GM12878 (cell line): Measurements from ENCODE around the gene TIMP2. TPM values are rescaled to one million over a fixed set of nuclear protein-coding genes. Genes with fewer than 3 reads are reported as not detected.

Source experiments
- ATAC-seq: fragments of 200-7000 bp; cut with Tn5 transposase; 3 replicates; pipeline ENCODE4 v1.9.1; 2020; ENCODE audit warnings: mild to moderate bottlenecking, moderate library complexity
- BruUV-seq: library from RNA; stranded (reverse); fragments of 400-500 nt; replicated peaks from 2 replicates; lab custom pipeline; 2021; lab: Mats Ljungman, UMichigan
- CTCF ChIA-PET: fragments of 300-600 bp; sonication (Branson Sonifier 250); formaldehyde crosslinking; extraction: SDS; loops from one replicate; lab custom pipeline; 2021; ENCODE audit warnings: inconsistent platforms; lab: Yijun Ruan, JAX
- POLR2A ChIA-PET: fragments of 350-600 bp; formaldehyde crosslinking; extraction: SDS; loops from one replicate; lab custom pipeline; 2021; ENCODE audit warnings: inconsistent platforms; lab: Charles Lee
- RAD21 ChIA-PET: fragments of 300-600 bp; sonication (Branson Sonifier 250); formaldehyde crosslinking; loops from one replicate; lab custom pipeline; 2023; ENCODE audit warnings: antibody characterized with exemption; ENCODE audit not compliant: unreplicated experiment; lab: Charles Lee
- SMC1A ChIA-PET: fragments of 300-600 bp; sonication (Branson Sonifier 250); formaldehyde crosslinking; loops from one replicate; lab custom pipeline; 2023; ENCODE audit not compliant: unreplicated experiment, uncharacterized antibody; lab: Charles Lee
- DNase-seq: peaks from one replicate; pipeline ENCODE4 v3.0.0-alpha.2; 2011; ENCODE audit warnings: low read depth, low spot score
- FAIRE-seq: peaks from 3 replicates; lab custom pipeline; 2011; peaks lifted over from hg19 to GRCh38; lab: Jason Lieb, UNC
- H2AFZ ChIP-seq: 2 replicates; pipeline ENCODE4 v1.6.0; 2011; ENCODE audit warnings: low read depth, low read length, control low read depth; ENCODE audit not compliant: control insufficient read depth
- H3K27ac ChIP-seq: 2 replicates; pipeline ENCODE4 v1.5.1; 2011; ENCODE audit warnings: control low read depth; ENCODE audit not compliant: control insufficient read depth, insufficient read depth
- H3K27me3 ChIP-seq, 2 experiments: replicated peaks in 1 of 2; 2 replicates each; pipeline versions ENCODE4 v1.6.0 to v1.6.1; 2011; ENCODE audit warnings: low read length in 1 of 2; ENCODE audit not compliant: control insufficient read depth in 2 of 2, insufficient read depth in 2 of 2
- H3K36me3 ChIP-seq, 2 experiments: 2 replicates each; pipeline ENCODE4 v1.5.1; 2011; ENCODE audit warnings: low read length in 1 of 2; ENCODE audit not compliant: control insufficient read depth in 2 of 2, insufficient read depth in 2 of 2
- H3K4me1 ChIP-seq: 2 replicates; pipeline ENCODE4 v1.6.1; 2011; ENCODE audit warnings: mild to moderate bottlenecking, low read length, moderate library complexity, mixed read lengths; ENCODE audit not compliant: control insufficient read depth, insufficient read depth
- H3K4me2 ChIP-seq: 2 replicates; pipeline ENCODE4 v1.6.0; 2011; ENCODE audit warnings: control low read depth; ENCODE audit not compliant: control insufficient read depth, insufficient read depth
- H3K4me3 ChIP-seq: fragments of 200-600 bp; sonication (generic); 2 replicates; pipeline ENCODE4 v1.5.1; 2016
- H3K79me2 ChIP-seq: 2 replicates; pipeline ENCODE4 v1.6.0; 2011; ENCODE audit warnings: low read length; ENCODE audit not compliant: control insufficient read depth, insufficient read depth
- H3K9ac ChIP-seq: 2 replicates; pipeline ENCODE4 v1.8.0; 2011; ENCODE audit warnings: low read length, control low read depth, mixed read lengths; ENCODE audit not compliant: control insufficient read depth, insufficient read depth
- H3K9me3 ChIP-seq: replicated peaks from 3 replicates; pipeline ENCODE4 v1.5.1; 2011; ENCODE audit warnings: mild to moderate bottlenecking, low read length; ENCODE audit not compliant: control insufficient read depth, insufficient read depth
- H4K20me1 ChIP-seq: 2 replicates; pipeline ENCODE4 v1.6.0; 2011; ENCODE audit not compliant: control insufficient read depth, insufficient read depth
- BCLAF1 ChIP-seq: fragments of 450-650 bp; IDR thresholded peaks from 2 replicates; pipeline ENCODE4 v1.6.1; 2017; ENCODE audit warnings: antibody characterized with exemption, mild to moderate bottlenecking, moderate library complexity
- DPF2 ChIP-seq: fragments of 450-650 bp; IDR thresholded peaks from 2 replicates; pipeline ENCODE4 v1.6.1; 2017; ENCODE audit warnings: mild to moderate bottlenecking
- EED ChIP-seq: sonication (generic); IDR thresholded peaks from 2 replicates; pipeline ENCODE4 v1.6.1; 2016; ENCODE audit warnings: antibody characterized with exemption, low read depth
- HDAC6 ChIP-seq: fragments of 200-600 bp; sonication (generic); IDR thresholded peaks from one replicate; pipeline ENCODE4 v1.8.0; 2017; ENCODE audit warnings: antibody characterized with exemption; ENCODE audit not compliant: unreplicated experiment
- POU2F2 ChIP-seq: IDR thresholded peaks from 3 replicates; pipeline ENCODE4 v1.6.1; 2011; ENCODE audit warnings: low read depth, mild to moderate bottlenecking, low read length, borderline replicate concordance
- RAD51 ChIP-seq: fragments of 450-650 bp; IDR thresholded peaks from 2 replicates; pipeline ENCODE4 v1.6.1; 2016; ENCODE audit warnings: moderate library complexity, mild to moderate bottlenecking, inconsistent platforms
- SUPT20H ChIP-seq: IDR thresholded peaks from 2 replicates; pipeline ENCODE4 v1.6.1; 2011; ENCODE audit warnings: low read depth, mild to moderate bottlenecking, low read length, moderate library complexity, borderline replicate concordance; ENCODE audit not compliant: control insufficient read depth
- ZBTB11 ChIP-seq: fragments of 450-650 bp; formaldehyde crosslinking; IDR thresholded peaks from 2 replicates; pipeline ENCODE4 v1.5.0; 2022; ENCODE audit warnings: mild to moderate bottlenecking, missing genetic modification characterization
- ZBTB40 ChIP-seq: fragments of 450-650 bp; IDR thresholded peaks from 2 replicates; pipeline ENCODE4 v1.6.1; 2016; ENCODE audit warnings: mild to moderate bottlenecking, moderate library complexity, borderline replicate concordance
- ZNF207 ChIP-seq: fragments of 450-650 bp; IDR thresholded peaks from 2 replicates; pipeline ENCODE4 v1.6.1; 2014; ENCODE audit warnings: antibody characterized with exemption, mild to moderate bottlenecking, borderline replicate concordance
- ZNF384 ChIP-seq: IDR thresholded peaks from 2 replicates; pipeline ENCODE4 v1.6.1; 2012; ENCODE audit warnings: low read depth, mild to moderate bottlenecking, low read length, improper control_type of control experiment, borderline replicate concordance
- WGBS: methylation state at CpG from one replicate; pipeline ENCODE4 v1.1.6; 2016; ENCODE audit warnings: low lambda C conversion rate; ENCODE audit not compliant: insufficient replicate concordance, insufficient coverage; ENCODE audit errors: missing lambda C conversion rate; 5-methylcytosine and 5-hydroxymethylcytosine counted together
- in situ Hi-C: fragments of 300-500 bp; cut with MboI; formaldehyde crosslinking; loops from 9 replicates; pipeline ENCODE4 v1.14.3; 2018; ENCODE audit warnings: mixed read lengths
- intact Hi-C: fragments of 100-400 bp; cut with micrococcal nuclease; formaldehyde crosslinking; loops from one replicate; pipeline ENCODE4 v1.14.2; 2022; ENCODE audit not compliant: unreplicated experiment
- polyA plus RNA-seq, 11 experiments: library from polyadenylated mRNA; depleted of rRNA in 4 of 11; unstranded in 6 of 11; stranded (reverse) in 5 of 11; fragments of >200 nt; fragmentation: Nextera tagmentation in 4 of 11; fragmentation: Illumina TruSeq in 1 of 11; extraction: Ambion mirVana in 4 of 11; extraction: Trizol in 1 of 11; gene quantifications; 1 replicate in 1 of 11; 2 replicates in 10 of 11; pipeline versions ENCODE4 v1.2.1 to v1.2.3, GENCODE V29; 2011 to 2016; ENCODE audit warnings: inconsistent platforms in 2 of 11, missing spikeins in 2 of 11, low read depth in 1 of 11
- total RNA-seq, 4 experiments: library from RNA; depleted of rRNA in 3 of 4; stranded (reverse); fragments of >200 nt in 3 of 4; fragmentation: Illumina TruSeq in 1 of 4; extraction: Trizol in 1 of 4; gene quantifications; 2 replicates each; pipeline versions ENCODE4 v1.2.1 to v1.2.3, GENCODE V29; 2013 to 2021

The TIMP2 gene
- total and polyA plus RNA-seq, 10 of the 15 experiments (the other 5 are each of a cell fraction or from before 2014, with no cell fraction given) = 0.03 to 0.41 (median 0.04) TPM; not detected in 7

- TF ChIP-seq ZNF384 = no peak
- no peak for TF ChIP-seq RAD51
- no peak for TF ChIP-seq ZBTB40
- no peak for TF ChIP-seq ZNF207
Measured at GRCh38 chr17:78944956-78945355, 19.8 kb upstream of the TIMP2 start (continued).

- Histone ChIP-seq H3K9me3 (no peaks in the 10 kb centered on the region), H4K20me1 (no peaks in the 10 kb centered on the region), H3K36me3 (no peaks in the 10 kb centered on the region), H2AFZ (no peak overlapping the region), H3K4me1 (no peaks in the 10 kb centered on the region), H3K4me3 (no peak overlapping the region), H3K4me2 (no peak overlapping the region), H3K27ac (no peak overlapping the region), H3K27me3 (peaks cover 0 to 7% of the 10 kb centered on the region in 2 experiments; a peak in 2 of 4 replicates), H3K79me2 (no peaks in the 10 kb centered on the region), H3K9ac (no peak overlapping the region)
- 14% methylated on average over 7 of the region's 7 CpGs for WGBS
- ChIA-PET POLR2A (no interaction called here), CTCF (no interaction called here), RAD21 (no interaction called here), SMC1A (no interaction called here)
- DNase-seq = no peak
- in situ Hi-C loops (no loop called here), intact Hi-C loops (no loop called here)
- ATAC-seq = no peak
- no TSS peak for BruUV-seq
- FAIRE-seq = no peak
- no peak for TF ChIP-seq BCLAF1
- TF ChIP-seq POU2F2 = no peak
- no peak for TF ChIP-seq ZBTB11
- TF ChIP-seq EED = no peak
- TF ChIP-seq HDAC6 = no peak
- no peak for TF ChIP-seq SUPT20H
- TF ChIP-seq DPF2 = no peak
Measured at GRCh38 chr17:78944026-78944425, 18.8 kb upstream of the TIMP2 start.
